Activated naive CD4-positive, alpha-beta T cell treated with anti-CD3 and anti-CD28 coated beads, Interleukin-2, amount 50 U/mL, for 16 hours (primary cell): ENCODE data around the gene NUCB1.
A peak's percentile ranks its signal among the peaks of the same experiment; 100 is the strongest.
"Not testable (repeated sequence)": the region's sequence is repeated elsewhere in the genome, so short reads cannot be mapped to it uniquely, and the experiment has no call there.

Experiments
- DNase-seq: peaks from one replicate; pipeline ENCODE4 v3.0.0-alpha.2; 2020

The NUCB1 gene

GRCh38 chr19:48874303-48875135, 25.6 kb upstream of the NUCB1 start:
- DNase-seq = no peak

DNA sequence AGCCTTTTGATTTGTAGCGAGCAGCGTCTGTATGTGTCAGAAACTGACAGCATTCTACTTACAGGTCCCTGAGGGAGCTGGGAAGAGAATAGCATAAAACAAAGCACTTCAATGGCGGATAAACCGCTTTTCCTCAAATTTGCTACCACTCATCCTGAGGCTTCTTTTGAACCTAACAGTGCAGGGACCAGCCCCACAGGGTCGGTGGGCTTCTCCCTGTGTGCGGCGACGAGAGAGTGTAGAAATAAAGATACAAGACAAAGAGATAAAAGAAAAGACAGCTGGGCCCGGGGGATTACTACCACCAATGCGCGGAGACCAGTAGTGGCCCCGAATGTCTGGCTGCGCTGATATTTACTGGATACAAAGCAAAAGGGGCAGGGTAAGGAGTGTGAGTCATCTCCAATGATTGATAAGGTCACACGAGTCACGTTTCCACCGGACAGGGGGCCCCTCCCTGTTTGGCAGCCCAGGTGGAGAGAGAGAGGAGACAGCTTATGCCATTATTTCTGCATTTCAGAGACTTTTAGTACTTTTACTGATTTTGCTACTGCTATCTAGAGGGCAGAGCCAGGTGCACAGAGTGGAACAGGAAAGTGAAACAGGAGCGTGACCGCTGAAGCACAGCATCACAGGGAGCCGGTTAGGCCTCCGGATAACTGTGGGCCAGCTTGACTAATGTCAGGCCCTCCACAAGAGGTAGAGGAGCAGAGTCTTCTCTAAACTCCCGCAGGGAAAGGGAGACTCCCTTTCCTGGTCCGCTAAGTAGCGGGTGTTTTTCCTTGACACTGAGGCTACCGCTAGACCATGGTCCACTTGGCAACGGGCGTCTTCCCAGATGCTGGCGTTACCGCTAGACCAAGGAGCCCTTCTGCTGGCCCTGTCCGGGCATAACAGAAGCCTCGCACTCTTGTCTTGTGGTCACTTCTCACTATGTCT, 23.8 kb upstream of the NUCB1 start:
- DNase-seq = peak; percentile 74

DNA sequence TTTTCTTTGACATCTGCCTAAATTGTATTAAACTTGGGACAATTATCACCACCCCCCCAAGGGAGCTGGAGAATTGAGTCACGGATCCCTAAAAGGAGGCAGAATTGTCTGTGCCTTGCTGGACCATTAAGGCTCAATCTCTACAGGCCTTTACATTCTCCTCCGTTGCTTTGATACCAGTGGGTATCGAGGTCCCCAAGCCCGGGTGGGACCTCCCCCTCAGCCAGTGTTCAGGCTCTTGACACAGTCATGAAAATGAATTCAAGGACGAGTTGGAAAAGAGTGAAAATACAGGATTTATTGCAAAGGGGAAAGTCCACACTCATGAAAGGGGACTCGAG, 22.3 kb upstream of the NUCB1 start:
- no peak for DNase-seq

DNA sequence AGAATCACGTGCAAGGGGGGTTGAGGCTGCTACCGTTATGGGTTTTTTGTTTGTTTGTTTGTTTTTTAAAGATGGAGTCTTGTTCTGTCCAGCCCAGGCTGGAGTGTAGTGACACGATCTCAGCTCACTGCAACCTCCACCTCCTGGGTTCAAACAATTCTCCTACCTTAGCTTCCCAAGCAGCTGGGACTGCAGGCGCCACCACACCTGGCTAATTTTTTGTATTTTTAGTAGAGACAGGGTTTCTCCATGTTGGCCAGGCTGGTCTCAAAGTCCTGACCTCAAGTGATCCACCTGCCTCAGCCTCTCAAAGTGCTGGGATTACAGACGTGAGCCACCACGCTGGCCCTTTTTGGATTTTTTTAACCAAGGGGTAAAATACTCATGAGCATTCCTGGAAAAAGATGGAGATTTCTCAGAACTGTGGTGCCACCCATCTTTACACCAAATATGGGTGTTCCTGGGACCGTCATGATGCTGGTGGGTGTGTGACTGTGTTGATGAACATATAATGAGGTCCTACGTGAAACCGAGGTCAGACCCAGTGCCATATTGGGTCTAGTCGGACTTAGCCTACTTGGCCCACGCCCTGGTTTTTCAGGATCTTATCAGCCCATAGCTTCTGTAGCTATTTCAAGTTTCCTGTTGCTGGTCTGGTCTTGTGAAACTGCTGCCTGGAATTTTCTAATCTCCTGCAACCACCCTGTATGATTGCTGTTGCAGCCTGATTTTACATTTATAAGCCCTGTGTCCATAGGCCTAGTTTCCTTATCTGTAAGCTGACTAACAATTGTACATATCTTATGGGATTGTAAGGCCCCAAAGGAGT, 21.7 kb upstream of the NUCB1 start:
- no peak for DNase-seq

- no peak for DNase-seq
Observed at GRCh38 chr19:48879025-48879637, 21.0 kb upstream of the NUCB1 start.

- not testable (repeated sequence) for DNase-seq
Observed at GRCh38 chr19:48879696-48880095, 20.4 kb upstream of the NUCB1 start.

GRCh38 chr19:48881741-48882657, 18.1 kb upstream of the NUCB1 start:
- DNase-seq = no peak

- DNase-seq = no peak
Observed at GRCh38 chr19:48883726-48884125, 16.4 kb upstream of the NUCB1 start.

DNA sequence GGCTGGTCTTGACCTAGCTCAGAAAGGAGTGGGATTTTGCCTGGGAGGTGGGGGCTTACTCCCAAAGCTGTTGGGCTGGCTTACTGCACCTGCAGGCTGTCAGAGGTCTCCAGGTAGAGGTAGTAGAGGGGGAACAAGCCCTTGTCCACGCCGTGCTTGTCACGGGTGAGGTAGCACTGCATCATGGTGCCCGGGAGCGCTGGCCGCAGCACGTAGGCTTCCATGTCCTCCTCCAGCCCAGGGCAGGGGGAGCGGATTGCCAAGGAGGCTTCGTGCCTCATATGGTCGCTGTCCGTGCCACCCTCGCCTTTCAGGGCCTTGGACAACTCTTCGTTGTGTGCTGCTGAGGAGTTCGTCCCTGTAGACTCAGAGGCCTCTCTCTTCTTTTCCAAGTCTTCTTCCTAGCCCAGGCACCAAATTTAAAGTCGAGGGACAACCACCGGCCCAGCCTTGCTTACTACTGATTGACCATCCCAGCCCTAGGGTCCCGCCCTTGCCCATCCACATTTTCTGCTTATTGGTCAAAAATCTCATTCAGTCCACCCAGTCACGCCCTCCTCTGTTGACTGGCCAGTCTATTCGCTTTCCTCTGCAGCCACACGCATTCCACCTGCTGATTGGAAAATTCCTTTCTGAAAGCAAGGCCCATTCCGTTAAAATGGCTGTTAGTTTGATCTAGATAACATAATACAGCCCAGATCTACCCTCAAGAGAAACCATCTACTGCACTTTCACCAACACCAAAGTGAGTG, 12.1 kb upstream of the NUCB1 start:
- no peak for DNase-seq

- not testable (repeated sequence) for DNase-seq
Observed at GRCh38 chr19:48889496-48889895, 10.6 kb upstream of the NUCB1 start.

DNA sequence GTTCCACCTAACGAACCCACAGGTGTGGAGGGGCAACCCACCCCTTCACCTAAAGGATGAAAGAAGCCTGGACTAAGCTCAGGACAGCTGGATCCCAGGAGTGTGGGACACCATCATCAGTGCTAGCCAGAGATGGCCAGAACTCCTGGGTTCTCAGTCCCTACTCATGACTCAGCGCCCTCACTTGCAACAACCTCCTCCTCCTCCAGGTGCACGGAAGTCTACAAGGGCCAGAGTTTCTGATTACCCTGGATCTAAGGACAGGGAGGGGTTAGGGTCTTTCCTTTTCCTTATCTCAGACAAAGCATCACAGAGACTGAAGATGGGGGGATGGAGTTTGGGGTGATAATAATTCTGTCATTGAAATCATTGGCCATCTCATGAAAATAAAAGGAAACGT, 9.6 kb upstream of the NUCB1 start:
- DNase-seq = no peak

GRCh38 chr19:48895226-48895625, 4.9 kb upstream of the NUCB1 start:
- DNase-seq = no peak

DNA sequence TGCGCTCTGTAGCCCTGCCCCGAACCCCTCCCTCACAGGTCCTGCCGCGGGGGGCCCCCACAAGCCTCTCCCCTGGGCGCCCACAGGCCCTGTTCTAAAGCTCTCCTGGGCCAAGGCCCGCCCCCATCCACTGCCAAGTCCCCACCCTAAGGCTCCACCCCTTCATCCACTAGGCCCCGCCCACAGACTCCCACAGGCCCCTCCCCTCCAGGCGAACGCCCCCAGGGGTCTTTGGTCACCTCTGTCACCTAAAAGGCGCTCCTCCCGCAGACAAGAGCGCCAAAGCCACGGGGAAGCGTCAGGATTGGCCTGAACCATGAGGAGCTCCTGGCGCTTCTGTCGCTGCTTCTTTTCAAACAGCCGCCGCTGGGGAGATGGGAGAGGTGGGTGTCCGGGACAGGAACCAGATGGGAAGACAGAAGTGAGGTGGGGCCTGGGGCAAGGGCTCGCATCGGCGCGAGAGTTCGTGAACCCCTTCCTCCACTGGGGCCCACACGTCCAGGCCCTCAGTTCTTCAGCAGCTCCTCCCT, 3.9 kb upstream of the NUCB1 start:
- DNase-seq = peak; percentile 61

GRCh38 chr19:48897181-48897580, 2.9 kb upstream of the NUCB1 start:
- no peak for DNase-seq

- not testable (repeated sequence) for DNase-seq
Observed at GRCh38 chr19:48899386-48899749, 744 bp upstream of the NUCB1 start.

- peak; percentile 26 for DNase-seq
Observed at GRCh38 chr19:48900477-48901406, 630 bp downstream of the NUCB1 start.

- not testable (repeated sequence) for DNase-seq
Observed at GRCh38 chr19:48902291-48902690, 2.2 kb downstream of the NUCB1 start.

GRCh38 chr19:48903788-48904187, 3.7 kb downstream of the NUCB1 start:
- DNase-seq = not testable (repeated sequence)

GRCh38 chr19:48905664-48906063, 5.6 kb downstream of the NUCB1 start:
- DNase-seq = no peak
